Measurements from ENCODE around the gene DOC2A. TPM values are rescaled to one million over a fixed set of nuclear protein-coding genes. Genes with fewer than 3 reads are reported as not detected.
"Not testable (repeated sequence)": the region's sequence is repeated elsewhere in the genome, so short reads cannot be mapped to it uniquely, and the experiment has no call there.

Gene DOC2A
- total and polyA plus RNA-seq, 7 experiments from 2014 or later, result 0.18 to 0.54 (median 0.46) TPM; not detected in 4

DNA sequence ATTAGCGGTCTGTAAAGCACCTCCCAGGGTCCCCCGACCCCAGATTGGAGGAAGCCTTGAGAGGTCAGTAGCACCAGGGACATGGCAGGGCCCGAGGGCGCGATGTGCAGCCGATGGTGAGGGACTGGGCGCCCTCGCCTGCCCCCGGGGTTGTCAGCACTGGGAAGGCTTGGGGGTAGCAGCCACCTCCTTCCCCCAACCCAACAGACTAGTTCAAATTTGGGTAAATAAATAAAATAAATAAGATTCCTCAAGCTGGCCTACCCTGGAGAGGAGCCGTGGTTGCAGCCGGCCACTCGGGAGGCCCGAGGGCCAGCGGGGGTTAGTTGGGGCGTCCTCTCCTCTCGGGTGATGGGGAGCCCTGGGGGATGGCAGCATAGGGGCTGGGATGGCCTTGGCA is 13.6 kb upstream of the DOC2A start:
- Histone ChIP-seq H3K36me3 (ENCODE audit: control insufficient read depth in 2 of 3, insufficient read depth in 3 of 3, low read length in 3 of 3) (no peaks in the 10 kb centered on the region), H3K9me3 (ENCODE audit: control insufficient read depth in 2 of 3, low read length in 3 of 3) (no peaks in the 10 kb centered on the region), H3K27me3 (ENCODE audit: control insufficient read depth in 2 of 2, insufficient read depth in 2 of 2, low read length in 2 of 2) (no peaks in the 10 kb centered on the region), H3K4me3 (ENCODE audit: low read length) (no peak overlapping the region), H3K4me1 (ENCODE audit: control insufficient read depth in 2 of 2, insufficient read depth in 2 of 2, low read length in 2 of 2) (peaks cover 8% of the 10 kb centered on the region in 2 donors), H3K27ac (ENCODE audit: low read depth, low read length) (no peak overlapping the region)
- Mint-ChIP-seq H3K27ac (no peak overlapping the region), H3K27me3 (peaks cover 19 to 41% (median 22%) of the 10 kb centered on the region in 5 donors), H3K4me3 (no peak overlapping the region), H3K4me1 (peaks cover 5 to 17% (median 10%) of the 10 kb centered on the region in 7 donors), H3K9me3 (peaks cover 0 to 3% (median 0%) of the 10 kb centered on the region in 11 donors), H3K36me3 (no peaks in the 10 kb centered on the region)
- CTCF ChIA-PET, result no interaction called here
- POLR2A ChIA-PET, result no interaction called here
- intact Hi-C loops (cut with micrococcal nuclease), result loop anchor here in 1 of 2 donors (5.0 kb wide), 1 partner anchor 207 kb away; the partner anchor contains the start of gene PAGR1
- DNase-seq (no peak), ATAC-seq (no peak)

DNA sequence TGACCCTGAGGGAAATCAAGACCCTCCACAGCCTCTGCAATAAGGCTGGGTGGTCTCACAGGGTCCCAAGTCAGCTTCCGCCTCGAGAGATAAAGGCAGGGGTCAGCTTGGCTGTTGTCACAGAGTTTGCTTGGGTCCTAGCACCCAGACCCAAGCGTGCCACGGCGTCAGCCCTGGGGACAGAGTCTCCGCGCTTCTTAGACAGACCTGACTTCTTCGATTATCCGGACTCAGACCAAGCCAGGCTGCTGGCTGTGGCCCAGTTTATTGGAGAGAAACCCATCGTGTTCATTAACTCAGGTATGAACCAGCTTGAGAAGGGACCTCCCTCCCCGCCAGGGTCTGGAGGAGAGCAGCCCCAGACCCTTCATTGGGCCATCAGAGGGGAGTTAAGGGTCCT is 12.8 kb upstream of the DOC2A start:
- Mint-ChIP-seq H3K36me3 (no peaks in the 10 kb centered on the region), H3K27me3 (peaks cover 14 to 39% (median 17%) of the 10 kb centered on the region in 5 donors), H3K27ac (peak overlapping the region in 1 of 9 donors; percentile 31), H3K4me1 (peaks cover 5 to 17% (median 10%) of the 10 kb centered on the region in 7 donors), H3K9me3 (peaks cover 0 to 3% (median 0%) of the 10 kb centered on the region in 11 donors), H3K4me3 (no peak overlapping the region)
- Histone ChIP-seq H3K36me3 (ENCODE audit: control insufficient read depth in 2 of 3, insufficient read depth in 3 of 3, low read length in 3 of 3) (no peaks in the 10 kb centered on the region), H3K27ac (ENCODE audit: low read depth, low read length) (no peak overlapping the region), H3K9me3 (ENCODE audit: control insufficient read depth in 2 of 3, low read length in 3 of 3) (no peaks in the 10 kb centered on the region), H3K4me1 (ENCODE audit: control insufficient read depth in 2 of 2, insufficient read depth in 2 of 2, low read length in 2 of 2) (peaks cover 8% of the 10 kb centered on the region in 2 donors), H3K27me3 (ENCODE audit: control insufficient read depth in 2 of 2, insufficient read depth in 2 of 2, low read length in 2 of 2) (no peaks in the 10 kb centered on the region), H3K4me3 (ENCODE audit: low read length) (no peak overlapping the region)
- ATAC-seq, result no peak
- no peak for DNase-seq
- intact Hi-C loops (cut with micrococcal nuclease), result loop anchor here in 1 of 2 donors (5.0 kb wide), 1 partner anchor 206 kb away; the partner anchor contains the start of gene PAGR1
- POLR2A ChIA-PET, result no interaction called here
- CTCF ChIA-PET, result interaction anchor here (0.8 to 1.2 kb wide), 3 partner anchors 9 to 215 kb away, joined by 3 read pairs; no protein-coding TSS in a partner anchor

DNA sequence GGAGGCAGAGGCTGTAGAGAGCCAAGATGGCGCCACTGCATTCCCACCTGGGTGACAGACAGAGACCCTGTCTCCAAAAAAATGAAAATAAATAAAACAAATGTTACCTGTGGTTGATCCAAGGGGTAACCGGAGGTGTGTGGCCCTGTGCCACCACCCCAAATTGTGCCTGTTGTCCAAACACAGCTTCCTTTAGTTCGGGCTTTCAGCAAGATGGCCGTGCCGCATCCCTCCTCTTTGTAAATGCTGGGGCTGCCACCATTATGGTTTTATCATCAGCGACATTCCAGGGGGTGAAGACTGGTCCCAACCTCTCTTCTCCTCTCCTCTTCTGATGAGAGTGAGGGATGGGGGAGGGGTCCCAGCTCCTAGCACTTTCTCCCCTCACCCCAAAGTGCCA is 12.1 kb upstream of the DOC2A start, which contains the start of gene C16orf92:
Gene C16orf92, plus strand, starts transcription at position 312 of the 400 bp plus-strand sequence. CDS start 143 bp downstream, outside the sequence.
- Histone ChIP-seq H3K27me3 (ENCODE audit: control insufficient read depth in 2 of 2, insufficient read depth in 2 of 2, low read length in 2 of 2) (no peaks in the 10 kb centered on the region), H3K4me1 (ENCODE audit: control insufficient read depth in 2 of 2, insufficient read depth in 2 of 2, low read length in 2 of 2) (peaks cover 8% of the 10 kb centered on the region in 2 donors), H3K9me3 (ENCODE audit: control insufficient read depth in 2 of 3, low read length in 3 of 3) (no peaks in the 10 kb centered on the region), H3K36me3 (ENCODE audit: control insufficient read depth in 2 of 3, insufficient read depth in 3 of 3, low read length in 3 of 3) (no peaks in the 10 kb centered on the region), H3K4me3 (ENCODE audit: low read length) (no peak within 1 kb of the TSS), H3K27ac (ENCODE audit: low read depth, low read length) (no peak within 1 kb of the TSS)
- intact Hi-C loops (cut with micrococcal nuclease), result loop anchor here in 1 of 2 donors (5.0 kb wide), 1 partner anchor 206 kb away; the partner anchor contains the start of gene PAGR1
- no peaks in the 10 kb centered on the region for H3K36me3 Mint-ChIP-seq
- peak within 1 kb of the TSS in 1 of 9 donors; percentile 31 for H3K27ac Mint-ChIP-seq
- ATAC-seq (no peak), DNase-seq (no peak)
- ChIA-PET CTCF (interaction anchor here (0.8 to 1.2 kb wide), 3 partner anchors 10 to 332 kb away, joined by 3 read pairs; no protein-coding TSS in a partner anchor), POLR2A (interaction anchor here (1.5 kb wide), 1 partner anchor 196 kb away, joined by 3 read pairs; no protein-coding TSS in a partner anchor)
- H3K27me3 Mint-ChIP-seq, result peaks cover 10 to 35% (median 14%) of the 10 kb centered on the region in 5 donors
- no peak within 1 kb of the TSS for H3K4me3 Mint-ChIP-seq
- H3K9me3 Mint-ChIP-seq, result peaks cover 0 to 3% (median 0%) of the 10 kb centered on the region in 11 donors
- H3K4me1 Mint-ChIP-seq, result peaks cover 5 to 17% (median 10%) of the 10 kb centered on the region in 7 donors

DNA sequence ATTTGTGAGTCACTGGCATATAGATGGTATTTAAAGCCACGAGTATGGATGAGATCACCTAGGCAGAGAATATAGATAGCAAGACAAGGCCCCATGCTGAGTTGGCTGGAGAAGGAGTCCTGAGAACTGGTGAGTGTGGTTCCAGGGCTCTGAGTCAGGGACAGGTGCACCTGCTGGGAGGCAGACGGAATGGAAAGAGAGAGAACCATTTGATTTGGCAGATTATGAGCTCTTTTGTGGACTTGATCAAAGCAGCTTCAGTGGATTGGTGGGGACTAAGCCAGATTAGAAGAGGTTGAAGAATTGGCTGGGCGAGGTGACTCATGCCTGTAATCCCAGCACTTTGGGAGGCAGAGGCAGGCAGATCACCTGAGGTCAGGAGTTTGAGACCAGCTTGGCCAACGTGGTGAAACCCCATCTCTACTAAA is 7.9 kb upstream of the DOC2A start:
- ATAC-seq (no peak), DNase-seq (no peak)
- ChIA-PET CTCF (interaction anchor here (0.6 to 1.1 kb wide), 2 partner anchors 161 to 334 kb away, joined by 3 read pairs; no protein-coding TSS in a partner anchor), POLR2A (interaction anchor here (0.8 kb wide), 1 partner anchor 372 kb away, joined by 3 read pairs; no protein-coding TSS in a partner anchor)
- Histone ChIP-seq H3K27ac (ENCODE audit: low read depth, low read length) (no peak overlapping the region), H3K4me1 (ENCODE audit: control insufficient read depth in 2 of 2, insufficient read depth in 2 of 2, low read length in 2 of 2) (peaks cover 8% of the 10 kb centered on the region in 2 donors), H3K27me3 (ENCODE audit: control insufficient read depth in 2 of 2, insufficient read depth in 2 of 2, low read length in 2 of 2) (no peaks in the 10 kb centered on the region), H3K4me3 (ENCODE audit: low read length) (no peak overlapping the region), H3K36me3 (ENCODE audit: control insufficient read depth in 2 of 3, insufficient read depth in 3 of 3, low read length in 3 of 3) (no peaks in the 10 kb centered on the region), H3K9me3 (ENCODE audit: control insufficient read depth in 2 of 3, low read length in 3 of 3) (no peaks in the 10 kb centered on the region)
- Mint-ChIP-seq H3K27me3 (peaks cover 0 to 29% (median 0%) of the 10 kb centered on the region in 5 donors), H3K4me1 (peaks cover 5 to 17% (median 10%) of the 10 kb centered on the region in 7 donors), H3K27ac (no peak overlapping the region), H3K9me3 (peaks cover 0 to 3% (median 0%) of the 10 kb centered on the region in 11 donors), H3K4me3 (peak overlapping the region in 1 of 10 donors; percentile 0), H3K36me3 (no peaks in the 10 kb centered on the region)
- intact Hi-C loops (cut with micrococcal nuclease), result no loop called here

DNA sequence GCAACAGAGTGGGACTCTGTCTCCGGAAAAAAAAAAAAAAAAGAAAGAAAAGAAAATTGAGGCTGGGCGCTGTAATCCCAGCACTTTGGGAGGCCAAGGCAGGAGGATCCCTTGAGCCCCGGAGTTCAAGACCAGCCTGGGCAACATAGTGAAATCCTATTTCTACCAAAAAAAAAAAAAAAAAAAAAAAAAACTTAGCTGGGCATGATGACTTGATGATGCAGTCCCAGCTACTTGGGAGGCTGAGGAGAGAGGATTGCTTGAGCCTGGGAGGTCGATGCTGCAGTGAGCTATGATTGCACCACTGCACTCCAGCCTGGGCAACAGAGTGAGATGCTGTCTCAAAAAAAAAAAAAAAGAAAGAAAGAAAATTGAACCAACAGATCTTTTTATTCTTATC is 7.1 kb upstream of the DOC2A start:
- intact Hi-C loops (cut with micrococcal nuclease), result not testable (repeated sequence)
- POLR2A ChIA-PET, result interaction anchor here (0.8 kb wide), 1 partner anchor 371 kb away, joined by 3 read pairs; no protein-coding TSS in a partner anchor
- CTCF ChIA-PET, result interaction anchor here (0.6 to 1.6 kb wide), 3 partner anchors 15 to 333 kb away, joined by 3 to 5 read pairs (median 3); no protein-coding TSS in a partner anchor

DNA sequence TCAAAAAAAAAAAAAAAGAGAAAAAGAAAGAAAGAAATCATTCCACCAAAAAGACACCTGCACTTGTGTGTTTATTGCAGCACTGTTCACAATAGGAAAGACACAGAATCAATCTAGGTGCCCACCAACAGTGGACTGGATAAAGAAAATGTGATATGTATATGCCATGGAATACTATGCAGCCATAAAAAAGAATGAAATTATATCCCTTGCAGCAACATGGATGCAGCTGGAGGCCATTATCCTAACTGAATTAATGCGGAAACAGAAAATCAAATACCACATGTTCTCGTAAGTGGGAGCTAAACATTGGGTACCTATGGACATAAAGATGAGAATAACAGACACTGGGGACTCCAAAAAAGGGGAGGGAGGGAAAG is 6.4 kb upstream of the DOC2A start:
- no peaks in the 10 kb centered on the region for H3K36me3 Mint-ChIP-seq
- intact Hi-C loops (cut with micrococcal nuclease), result no loop called here

More for the DNA sequence above, 7.1 kb upstream of the DOC2A start:
- ATAC-seq; H3K36me3 Mint-ChIP-seq; H3K27me3 ChIP-seq (ENCODE audit: control insufficient read depth in 2 of 2, insufficient read depth in 2 of 2, low read length in 2 of 2); H3K27ac ChIP-seq (ENCODE audit: low read depth, low read length); H3K4me3 ChIP-seq (ENCODE audit: low read length); H3K4me3 Mint-ChIP-seq; H3K9me3 Mint-ChIP-seq; H3K4me1 ChIP-seq (ENCODE audit: control insufficient read depth in 2 of 2, insufficient read depth in 2 of 2, low read length in 2 of 2); H3K27ac Mint-ChIP-seq; DNase-seq; H3K9me3 ChIP-seq (ENCODE audit: control insufficient read depth in 2 of 3, low read length in 3 of 3); H3K36me3 ChIP-seq (ENCODE audit: control insufficient read depth in 2 of 3, insufficient read depth in 3 of 3, low read length in 3 of 3): not testable (repeated sequence)
- H3K27me3 Mint-ChIP-seq, result peaks cover 0 to 31% (median 0%) of the 10 kb centered on the region in 5 donors
- peaks cover 5 to 17% (median 10%) of the 10 kb centered on the region in 7 donors for H3K4me1 Mint-ChIP-seq

More for the DNA sequence above, 6.4 kb upstream of the DOC2A start:
- Mint-ChIP-seq H3K27me3 (peaks cover 0 to 37% (median 0%) of the 10 kb centered on the region in 5 donors), H3K27ac (no peak overlapping the region), H3K4me1 (peaks cover 5 to 17% (median 10%) of the 10 kb centered on the region in 7 donors), H3K9me3 (peaks cover 0 to 3% (median 0%) of the 10 kb centered on the region in 11 donors), H3K4me3 (no peak overlapping the region)
- H3K27ac ChIP-seq (ENCODE audit: low read depth, low read length), result no peak overlapping the region
- H3K4me3 ChIP-seq (ENCODE audit: low read length), result no peak overlapping the region
- H3K27me3 ChIP-seq (ENCODE audit: control insufficient read depth in 2 of 2, insufficient read depth in 2 of 2, low read length in 2 of 2), result peaks cover 0 to under 1% of the 10 kb centered on the region in 2 donors
- no peaks in the 10 kb centered on the region for H3K36me3 ChIP-seq (ENCODE audit: control insufficient read depth in 2 of 3, insufficient read depth in 3 of 3, low read length in 3 of 3)
- DNase-seq (no peak), ATAC-seq (no peak)
- H3K4me1 ChIP-seq (ENCODE audit: control insufficient read depth in 2 of 2, insufficient read depth in 2 of 2, low read length in 2 of 2), result peaks cover 8% of the 10 kb centered on the region in 2 donors
- ChIA-PET POLR2A (no interaction called here), CTCF (interaction anchor here (0.6 to 1.6 kb wide), 2 partner anchors 15 to 317 kb away, joined by 3 to 5 read pairs; no protein-coding TSS in a partner anchor)
- no peaks in the 10 kb centered on the region for H3K9me3 ChIP-seq (ENCODE audit: control insufficient read depth in 2 of 3, low read length in 3 of 3)

Data from naive thymus-derived CD4-positive, alpha-beta T cell (primary cell).